SK-N-DZ (cell line): ENCODE data around the gene WDR86.

Source experiments
- DNase-seq: peaks from one replicate; pipeline ENCODE4 v3.0.0-alpha.2; 2015; ENCODE audit warnings: low spot score

Gene WDR86

DNA sequence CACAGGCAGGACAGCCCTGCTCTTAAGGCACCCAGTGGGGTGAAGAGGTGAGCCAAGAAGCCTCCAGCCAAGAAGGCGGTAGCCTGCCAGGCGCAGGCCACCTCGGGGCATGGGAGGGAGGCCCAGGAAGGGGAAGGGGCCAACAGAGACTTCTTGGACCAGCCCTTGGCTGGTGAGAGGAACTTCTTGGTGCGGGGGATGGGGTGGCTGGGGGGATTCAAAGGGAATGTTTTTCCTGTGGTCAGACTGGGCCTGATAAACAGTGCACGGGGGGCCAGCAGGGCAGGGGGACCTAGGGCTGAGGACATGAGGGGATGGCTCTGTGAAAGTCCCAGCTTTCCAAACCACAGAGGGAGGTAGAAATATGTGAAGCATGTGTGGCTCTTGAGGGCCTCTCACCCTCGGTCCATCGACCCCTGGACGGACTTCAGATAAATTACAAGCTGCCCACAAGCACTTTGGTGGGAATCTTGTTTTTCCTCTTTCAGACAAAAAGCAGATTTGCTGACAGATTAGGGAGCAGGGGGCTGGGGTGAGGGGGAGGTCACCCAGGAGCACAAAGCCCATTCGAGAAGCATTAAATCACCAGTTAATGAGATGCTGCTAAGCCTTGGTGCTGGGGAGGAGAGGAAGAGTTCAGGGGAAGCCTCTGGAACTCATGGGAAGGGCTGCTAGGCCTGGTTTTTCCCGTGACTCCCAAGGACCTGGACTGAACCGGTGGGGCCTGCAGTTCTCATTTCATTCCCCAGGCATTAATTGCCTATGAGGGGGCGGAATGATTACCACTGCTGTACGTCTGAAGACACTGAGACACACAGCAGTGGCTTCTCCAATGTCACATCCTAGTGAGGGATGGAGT lies 18.8 kb upstream of the WDR86 start:
- peak; percentile 71 for DNase-seq

- DNase-seq: no peak
Observed at GRCh38 chr7:151427705-151428377, 18.0 kb upstream of the WDR86 start.

- DNase-seq: no peak
Observed at GRCh38 chr7:151426904-151427704, 17.3 kb upstream of the WDR86 start.

DNA sequence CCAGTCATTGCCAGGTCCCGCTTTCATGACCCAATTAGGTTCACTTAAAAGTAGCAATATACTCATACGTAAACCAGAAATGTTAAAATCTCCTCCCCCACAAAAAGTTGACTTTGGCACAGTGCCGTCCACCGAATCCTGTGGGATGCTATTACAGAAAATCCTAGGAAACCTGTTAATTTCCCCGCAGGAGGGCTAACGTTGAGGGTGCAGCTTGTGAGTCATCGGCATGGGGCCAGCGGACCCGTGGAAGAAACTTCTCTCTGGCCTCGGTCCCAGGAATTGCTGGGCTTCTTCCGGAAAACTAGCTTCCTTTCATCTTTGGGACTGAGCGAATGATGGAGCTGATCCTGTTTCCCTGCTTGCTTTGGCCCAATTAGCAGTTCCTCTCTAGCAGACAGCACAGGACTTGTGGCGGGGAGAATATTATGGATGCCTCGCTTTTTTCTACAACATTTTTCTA lies 16.6 kb upstream of the WDR86 start:
- no peak for DNase-seq

GRCh38 chr7:151425670-151426440 lies 16.0 kb upstream of the WDR86 start:
- DNase-seq: no peak

DNA sequence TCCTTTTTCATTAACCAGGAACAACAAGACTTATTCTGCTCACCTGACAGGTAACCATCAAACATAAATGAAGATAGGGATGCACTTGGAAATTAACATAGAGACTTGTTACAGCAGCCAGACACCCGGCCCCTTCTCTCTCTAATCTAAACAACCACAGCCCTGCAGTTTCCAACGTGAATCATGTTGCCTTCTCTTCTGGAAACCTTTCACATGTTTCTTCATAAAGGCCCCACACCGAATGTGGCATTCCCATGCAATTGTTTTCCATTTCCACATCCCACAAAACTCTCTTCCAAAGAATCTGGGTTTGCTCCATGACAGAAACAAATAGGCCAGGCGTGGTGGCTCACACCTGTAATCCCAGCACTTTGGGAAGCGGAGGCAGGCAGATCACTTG lies 15.0 kb upstream of the WDR86 start:
- DNase-seq: no peak

- no peak for DNase-seq
Observed at GRCh38 chr7:151423936-151424335, 14.1 kb upstream of the WDR86 start.

- DNase-seq: no peak
Observed at GRCh38 chr7:151423226-151423625, 13.4 kb upstream of the WDR86 start.

GRCh38 chr7:151422212-151422611 lies 12.4 kb upstream of the WDR86 start:
- no peak for DNase-seq

- DNase-seq: no peak
Observed at GRCh38 chr7:151420144-151420543, 10.3 kb upstream of the WDR86 start.

DNA sequence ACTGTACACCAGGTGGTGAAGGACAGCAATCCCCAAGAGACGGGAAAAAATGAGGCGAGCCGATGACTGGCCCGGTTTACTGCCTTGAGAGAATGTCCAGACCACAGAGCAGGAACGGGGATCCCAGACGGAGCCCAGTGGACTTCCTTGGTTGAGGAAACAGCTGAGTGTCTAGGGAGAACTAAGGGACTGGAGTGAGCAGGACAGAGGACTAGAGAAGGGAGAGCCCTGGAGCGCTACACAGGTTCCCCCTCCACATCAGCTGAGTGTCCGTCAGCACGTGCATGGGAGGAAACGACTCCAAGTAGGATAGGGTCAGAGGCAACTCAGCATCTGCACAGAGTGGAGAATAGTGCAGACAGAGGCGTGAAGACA lies 7.1 kb upstream of the WDR86 start:
- DNase-seq: peak; percentile 35

DNA sequence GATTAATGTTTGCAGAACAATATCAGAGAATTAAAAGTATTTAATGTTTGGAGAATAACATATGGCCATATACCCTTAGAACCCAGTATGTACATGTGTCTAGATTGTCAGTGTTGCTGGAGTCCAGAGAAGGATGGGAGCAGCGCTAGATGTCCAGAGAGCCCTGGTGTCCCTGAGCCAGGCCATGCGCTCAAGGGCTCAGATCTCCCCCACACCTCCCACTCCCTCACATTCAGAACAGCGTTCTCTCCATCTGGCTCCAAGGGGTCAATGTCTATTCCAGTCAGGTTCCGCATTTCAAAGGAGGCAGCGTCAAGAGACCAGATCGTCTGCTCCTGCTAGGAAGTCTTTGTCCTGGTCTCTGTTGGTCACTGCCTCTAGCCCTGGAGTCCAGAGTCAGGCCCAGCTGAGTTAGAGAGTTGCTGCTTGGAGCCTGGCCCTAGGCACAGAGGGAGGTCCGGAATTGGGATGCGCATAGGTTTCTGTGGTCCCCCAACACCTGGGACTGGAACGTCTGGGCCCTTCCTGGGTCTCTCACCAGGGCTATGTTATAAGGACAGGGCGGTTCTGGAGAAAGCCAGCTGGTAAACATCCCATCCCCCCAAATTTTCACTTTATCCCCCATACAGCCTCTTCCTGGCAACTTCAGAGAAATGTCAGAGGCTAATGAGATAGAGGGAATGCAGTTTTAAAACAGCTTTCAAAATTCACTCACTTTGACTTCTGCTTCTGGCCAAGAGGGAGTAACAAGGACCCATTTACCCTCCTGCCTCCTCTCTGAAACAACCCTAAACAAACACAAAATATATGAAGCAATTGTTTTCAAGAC lies 6.5 kb upstream of the WDR86 start:
- DNase-seq: no peak

- no peak for DNase-seq
Observed at GRCh38 chr7:151415375-151416105, 5.7 kb upstream of the WDR86 start.

- no peak for DNase-seq
Observed at GRCh38 chr7:151413241-151413640, 3.4 kb upstream of the WDR86 start.

DNA sequence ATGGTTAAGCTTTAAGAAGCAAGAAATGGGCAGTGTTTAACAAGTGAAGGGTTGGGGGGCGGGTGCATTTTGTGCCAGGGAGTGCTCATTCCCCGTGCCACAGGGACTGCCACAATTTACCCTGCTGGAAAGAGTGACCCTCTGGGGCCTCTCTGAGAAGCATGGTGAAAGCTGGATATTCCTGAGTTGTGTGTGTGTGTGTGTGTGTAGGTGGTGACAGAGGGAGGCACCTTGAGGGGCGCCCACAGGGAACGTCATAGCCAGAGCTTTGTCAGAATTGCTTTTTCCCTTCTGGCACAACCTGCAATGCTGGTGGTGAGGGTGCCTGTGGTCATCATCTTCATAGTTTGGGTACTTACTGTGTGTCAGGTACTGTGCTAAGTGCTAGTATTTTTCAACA lies 2.5 kb upstream of the WDR86 start:
- no peak for DNase-seq

- no peak for DNase-seq
Observed at GRCh38 chr7:151411551-151411950, 1.7 kb upstream of the WDR86 start.

DNA sequence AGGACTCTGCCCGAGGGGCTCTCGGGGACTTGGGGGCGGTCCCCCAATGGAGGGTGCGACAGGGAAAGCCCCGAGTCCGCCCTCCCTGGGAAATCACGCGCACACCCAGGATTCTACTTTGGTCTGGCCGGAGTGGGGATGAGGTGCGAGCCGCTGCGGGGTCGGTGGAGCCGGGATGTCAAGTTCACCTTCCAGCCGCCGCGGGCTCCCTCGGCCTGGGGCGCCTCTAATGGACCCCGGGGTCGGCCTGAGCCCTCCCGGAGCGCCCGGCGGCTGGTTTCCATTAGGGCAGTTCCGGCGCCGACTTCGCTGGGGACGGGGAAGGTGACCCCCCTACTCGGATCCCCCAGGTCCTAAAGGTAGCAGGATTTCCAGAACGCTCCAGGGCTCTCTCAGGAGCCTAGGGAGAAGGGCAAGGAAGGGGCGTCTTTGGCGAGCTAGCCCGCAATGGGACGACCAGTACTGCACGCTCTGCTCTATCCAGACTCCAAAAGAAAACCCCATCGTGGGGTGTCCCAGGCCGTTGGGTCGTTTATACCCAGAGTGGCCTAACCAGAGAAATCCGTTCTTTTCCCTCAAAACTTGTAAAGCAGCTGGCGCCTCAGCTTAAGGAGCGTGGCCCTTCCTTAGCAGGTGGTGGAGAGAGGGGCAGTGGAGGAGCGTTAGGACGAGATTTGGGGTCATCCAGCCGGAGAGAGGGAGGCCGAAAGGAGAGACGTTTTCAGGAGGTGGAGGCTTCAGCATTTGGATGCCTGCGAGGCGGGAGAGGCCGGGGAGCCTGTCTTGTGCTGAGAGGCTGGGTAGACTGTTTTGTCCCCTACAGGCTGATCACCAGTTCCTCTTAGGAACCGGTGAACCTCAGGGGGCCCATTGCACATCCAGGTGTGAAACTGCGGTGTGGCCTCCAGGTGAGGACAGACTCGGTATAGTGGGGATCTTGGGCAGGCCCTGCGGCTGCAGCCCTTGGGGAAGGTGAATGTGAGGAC lies 860 bp upstream of the WDR86 start:
- DNase-seq: peak; percentile 76

DNA sequence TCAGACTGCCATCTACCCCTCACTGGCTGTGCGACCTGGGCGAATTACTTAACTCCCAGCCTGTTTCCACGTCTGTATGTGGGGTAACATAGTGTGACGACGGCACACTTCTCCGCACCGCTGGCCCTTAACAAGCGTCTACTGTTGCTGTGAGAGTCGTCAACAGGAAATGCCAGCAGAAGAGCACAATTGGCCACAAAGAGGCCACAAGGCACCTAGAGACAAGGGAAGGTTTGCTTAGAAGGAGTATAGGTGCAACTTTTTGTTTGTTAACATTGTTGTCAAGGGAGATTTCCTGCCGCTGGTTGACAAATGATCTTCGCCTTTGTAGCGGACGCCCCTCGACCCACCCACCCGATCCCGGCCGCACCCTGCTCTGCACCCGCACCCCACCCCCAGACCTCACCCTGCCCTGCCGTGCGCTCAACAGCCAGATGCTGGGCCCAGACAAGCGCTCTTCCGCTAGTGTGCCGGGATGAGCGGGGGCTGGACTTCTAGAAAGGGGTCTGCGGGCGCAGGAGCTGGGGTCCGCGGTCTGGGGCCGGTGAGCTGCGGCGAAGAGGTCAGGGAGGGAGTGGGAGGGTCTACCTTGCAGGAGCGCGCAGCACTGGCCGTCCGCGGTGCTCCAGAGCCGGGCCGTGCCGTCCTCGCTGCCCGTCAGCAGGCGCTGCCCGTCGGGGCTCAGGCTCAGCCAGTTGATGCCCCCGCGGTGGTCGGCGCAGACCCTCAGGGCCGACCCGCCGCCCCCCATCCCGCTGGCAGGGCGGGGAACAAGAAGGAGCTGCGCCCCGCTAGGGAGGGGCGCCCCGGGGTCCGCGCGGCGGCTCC lies 785 bp downstream of the WDR86 start:
- no peak for DNase-seq
